B cell (primary cell): Measurements from ENCODE around the gene ETV3. TPM values are rescaled to one million over a fixed set of nuclear protein-coding genes. Genes with fewer than 3 reads are reported as not detected.

Experiments
- ATAC-seq: fragments of 200-7000 bp; cut with Tn5 transposase; one replicate; pipeline ENCODE4 v1.10.0; 2021; ENCODE audit warnings: low read depth, mild to moderate bottlenecking, moderate number of reproducible peaks, moderate library complexity
- CTCF ChIA-PET: fragments of 350-600 bp; sonication (Branson Sonifier 250); formaldehyde crosslinking; loops from one replicate; lab custom pipeline; 2021; ENCODE audit warnings: antibody characterized with exemption, inconsistent platforms; lab: Charles Lee
- POLR2A ChIA-PET: fragments of 350-600 bp; sonication (Branson Sonifier 250); formaldehyde crosslinking; loops from one replicate; lab custom pipeline; 2021; ENCODE audit warnings: antibody characterized with exemption; lab: Charles Lee
- DNase-seq: peaks from one replicate; pipeline ENCODE4 v3.0.0; 2013
- H2AFZ ChIP-seq: 2 replicates; pipeline ENCODE4 v1.6.1; 2012; ENCODE audit warnings: mild to moderate bottlenecking, low read depth, low read length; ENCODE audit not compliant: insufficient read depth, poor library complexity, severe bottlenecking
- H3K27ac ChIP-seq, 2 donors: 1 replicate in 1 of 2; 2 replicates in 1 of 2; pipeline ENCODE4 v1.5.1; 2012 to 2013; ENCODE audit warnings: low read length in 2 of 2, mild to moderate bottlenecking in 2 of 2, moderate library complexity in 1 of 2
- H3K27me3 ChIP-seq, 4 experiments: fragments of 200-600 bp in 1 of 4; sonication (generic) in 1 of 4; replicated peaks in 1 of 4; 1 replicate in 2 of 4; 2 replicates in 2 of 4; pipeline versions ENCODE4 v1.6.1 to v1.7.0; 2013 to 2016; ENCODE audit warnings: low read length in 3 of 4, mild to moderate bottlenecking in 2 of 4, mixed read lengths in 1 of 4, moderate library complexity in 1 of 4; ENCODE audit not compliant: insufficient read depth in 4 of 4, control insufficient read depth in 3 of 4; ENCODE audit errors: control extremely low read depth in 1 of 4
- H3K36me3 ChIP-seq, 2 experiments: replicated peaks in 1 of 2; 1 replicate in 1 of 2; 2 replicates in 1 of 2; pipeline versions ENCODE4 v1.6.1 to v1.7.1; 2013; ENCODE audit warnings: low read length in 1 of 2; ENCODE audit not compliant: insufficient read depth in 2 of 2, control insufficient read depth in 1 of 2; ENCODE audit errors: control extremely low read depth in 1 of 2, extremely low read depth in 1 of 2
- H3K4me1 ChIP-seq, 2 donors: fragments of 200-600 bp in 1 of 2; sonication (generic) in 1 of 2; 1 replicate in 1 of 2; 2 replicates in 1 of 2; pipeline versions ENCODE4 v1.5.1 to v1.6.1; 2013 to 2017; ENCODE audit warnings: low read length in 2 of 2; ENCODE audit not compliant: control insufficient read depth in 2 of 2, insufficient read depth in 2 of 2
- H3K4me2 ChIP-seq: replicated peaks from 2 replicates; pipeline ENCODE3; 2012; ENCODE audit warnings: mild to moderate bottlenecking, low read depth, low read length; ENCODE audit not compliant: poor library complexity, severe bottlenecking
- H3K4me3 ChIP-seq, 5 experiments: fragments of 200-600 bp in 1 of 5; sonication (generic) in 1 of 5; 1 replicate in 3 of 5; 2 replicates in 2 of 5; pipeline versions ENCODE4 v1.5.1 to v1.7.0; 2011 to 2016; ENCODE audit warnings: low read length in 4 of 5, mild to moderate bottlenecking in 4 of 5, low read depth in 2 of 5, control low read depth in 1 of 5, moderate library complexity in 1 of 5; ENCODE audit not compliant: insufficient read depth in 1 of 5; ENCODE audit errors: control extremely low read depth in 1 of 5, extremely low read depth in 1 of 5
- H3K79me2 ChIP-seq: fragments of 200-600 bp; sonication (generic); one replicate; pipeline ENCODE4 v1.6.0; 2016; ENCODE audit warnings: low read length; ENCODE audit not compliant: control insufficient read depth, insufficient read depth
- H3K9ac ChIP-seq: fragments of 200-600 bp; sonication (generic); 2 replicates; pipeline ENCODE4 v1.6.1; 2017; ENCODE audit warnings: mild to moderate bottlenecking, low read length, moderate library complexity
- H3K9me3 ChIP-seq, 3 donors: one replicate each; pipeline versions ENCODE4 v1.6.1 to v1.7.1; 2013; ENCODE audit warnings: low read length in 2 of 3; ENCODE audit not compliant: control insufficient read depth in 2 of 3, insufficient read depth in 1 of 3; ENCODE audit errors: control extremely low read depth in 1 of 3
- H4K20me1 ChIP-seq: 2 replicates; pipeline ENCODE4 v1.6.0; 2012; ENCODE audit warnings: mild to moderate bottlenecking, low read length; ENCODE audit not compliant: insufficient read depth, control insufficient read depth, poor library complexity, severe bottlenecking
- H3K27ac Mint-ChIP-seq: one replicate; pipeline ENCODE4 v1.8.0; 2021; ENCODE audit warnings: mixed read lengths
- H3K27me3 Mint-ChIP-seq: one replicate; pipeline ENCODE4 v1.8.0; 2021; ENCODE audit warnings: mixed read lengths
- H3K4me1 Mint-ChIP-seq: one replicate; pipeline ENCODE4 v1.8.0; 2021; ENCODE audit warnings: mixed read lengths
- H3K4me3 Mint-ChIP-seq: one replicate; pipeline ENCODE4 v1.8.0; 2021; ENCODE audit warnings: mixed read lengths
- H3K9me3 Mint-ChIP-seq: one replicate; pipeline ENCODE4 v1.8.0; 2022; ENCODE audit warnings: mixed read lengths; ENCODE audit not compliant: insufficient read depth
- CTCF ChIP-seq: fragments of 200-600 bp; IDR thresholded peaks from one replicate; pipeline ENCODE4 v1.8.0; 2022; ENCODE audit warnings: antibody characterized with exemption, mild to moderate bottlenecking
- EZH2 ChIP-seq: IDR thresholded peaks from 2 replicates; pipeline ENCODE4 v1.6.1; 2012; ENCODE audit warnings: borderline replicate concordance, low read depth, mild to moderate bottlenecking, moderate library complexity, low read length; ENCODE audit not compliant: insufficient read depth, poor library complexity, severe bottlenecking
- WGBS: methylation state at CpG from one replicate; pipeline ENCODE4 v1.1.5; 2013; ENCODE audit warnings: missing lambda C conversion rate; ENCODE audit not compliant: insufficient coverage; 5-methylcytosine and 5-hydroxymethylcytosine counted together
- intact Hi-C: fragments of 100-400 bp; cut with micrococcal nuclease; formaldehyde crosslinking; loops from one replicate; pipeline ENCODE4 v1.10.0; 2022
- polyA plus RNA-seq: library from polyadenylated mRNA; depleted of rRNA; stranded (reverse); fragments of >200 nt; gene quantifications from 2 replicates; pipeline ENCODE4 v1.2.3, GENCODE V29; 2012
- total RNA-seq, 2 donors: library from RNA; stranded (reverse); fragments of 120-200 nt in 1 of 2; gene quantifications; 1 replicate in 1 of 2; 2 replicates in 1 of 2; pipeline versions ENCODE4 v1.2.3 to v1.2.4, GENCODE V29; 2013 to 2022

ETV3 gene
- total and polyA plus RNA-seq, 2 donors (not counting 1 experiment from before 2014, with no cell fraction given), result 16.7 to 34.1 TPM

- Mint-ChIP-seq H3K4me3 (no peak overlapping the region), H3K9me3 (no peaks in the 10 kb centered on the region), H3K4me1 (peaks cover 13% of the 10 kb centered on the region), H3K27ac (no peak overlapping the region), H3K27me3 (peaks cover 22% of the 10 kb centered on the region)
- Histone ChIP-seq H3K4me2 (no peak overlapping the region), H3K9ac (no peak overlapping the region), H3K27me3 (peaks cover 0 to 8% (median 0%) of the 10 kb centered on the region in 4 experiments), H3K4me1 (peaks cover 11 to 12% of the 10 kb centered on the region in 2 donors), H3K36me3 (no peaks in the 10 kb centered on the region), H3K79me2 (no peaks in the 10 kb centered on the region), H3K9me3 (no peaks in the 10 kb centered on the region), H2AFZ (no peak overlapping the region), H3K27ac (no peak overlapping the region), H4K20me1 (no peaks in the 10 kb centered on the region), H3K4me3 (no peak overlapping the region)
- DNase-seq, result no peak
- ChIA-PET CTCF (interaction anchor here (1.0 kb wide), 1 partner anchor 24 kb away, joined by 3 read pairs; no protein-coding TSS in a partner anchor), POLR2A (no interaction called here)
- intact Hi-C loops, result no loop called here
- 93% methylated on average over 3 of the region's 3 CpGs for WGBS
- no peak for ATAC-seq
- TF ChIP-seq EZH2 (no peak), CTCF (no peak)
Measured at GRCh38 chr1:157113631-157114030, 24.6 kb downstream of the ETV3 start.

GRCh38 chr1:157113106-157113505 lies 25.1 kb downstream of the ETV3 start:
- no peak overlapping the region for H3K27ac Mint-ChIP-seq
- no peaks in the 10 kb centered on the region for H3K9me3 Mint-ChIP-seq
- H3K27me3 Mint-ChIP-seq, result peaks cover 28% of the 10 kb centered on the region
- ChIA-PET POLR2A (no interaction called here), CTCF (no interaction called here)
- intact Hi-C loops, result no loop called here
- Histone ChIP-seq H3K9ac (no peak overlapping the region), H3K79me2 (no peaks in the 10 kb centered on the region), H3K36me3 (no peaks in the 10 kb centered on the region), H3K27me3 (peaks cover 0 to 9% (median 3%) of the 10 kb centered on the region in 4 experiments), H3K4me1 (peaks cover 10 to 11% of the 10 kb centered on the region in 2 donors), H3K4me3 (no peak overlapping the region), H3K9me3 (no peaks in the 10 kb centered on the region), H2AFZ (no peak overlapping the region), H4K20me1 (no peaks in the 10 kb centered on the region), H3K27ac (no peak overlapping the region), H3K4me2 (no peak overlapping the region)
- ATAC-seq (no peak), DNase-seq (no peak)
- 60% methylated on average over 6 of the region's 7 CpGs for WGBS
- TF ChIP-seq EZH2 (no peak), CTCF (no peak)
- H3K4me1 Mint-ChIP-seq, result peaks cover 13% of the 10 kb centered on the region
- H3K4me3 Mint-ChIP-seq, result no peak overlapping the region
